ENCODE results near the gene LAMB1. TPM values are rescaled to one million over a fixed set of nuclear protein-coding genes. Genes with fewer than 3 reads are reported as not detected.

LAMB1 gene
- total and polyA plus RNA-seq, 2 of the 13 experiments (the other 11 are each of a cell fraction or from before 2014, with no cell fraction given): 109 to 124 TPM

DNA sequence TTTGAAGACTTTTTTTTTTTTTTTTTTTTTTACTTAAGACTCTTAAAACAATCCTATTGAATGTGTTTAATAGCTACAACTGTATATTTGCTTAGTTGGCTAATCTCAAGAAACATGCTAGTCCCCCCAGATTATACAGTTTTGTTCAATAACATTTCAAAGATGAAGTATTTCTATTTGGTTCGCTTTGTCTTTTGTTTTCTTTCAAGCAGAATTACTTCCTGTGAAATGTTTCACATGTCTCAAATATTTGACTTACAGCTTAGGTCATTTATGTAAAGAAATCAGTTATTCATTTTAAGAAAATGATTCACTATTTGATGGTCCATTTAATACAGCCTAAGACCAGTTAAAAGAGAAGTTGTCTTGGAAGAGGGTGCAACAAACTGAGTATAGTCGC is 12.8 kb upstream of the LAMB1 start (continued):
- TF ChIP-seq MAZ (IDR thresholded peaks at IDR 0.05; ENCODE audit: borderline replicate concordance, low read depth, low read length) (no peak), MAZ (CRISPR knock-in tag; IDR thresholded peaks at IDR 0.05; ENCODE audit: low read depth) (no peak), TFE3 (CRISPR knock-in tag; IDR thresholded peaks at IDR 0.05) (peak; percentile 26; the same call in 1 of the 2 replicates), ASH2L (IDR thresholded peaks at IDR 0.05; ENCODE audit: insufficient read length, low read depth, low read length) (no peak), EHMT2 (IDR thresholded peaks at IDR 0.05; ENCODE audit: borderline replicate concordance, low read depth, low read length) (no peak), BCLAF1 (IDR thresholded peaks at IDR 0.05) (no peak), ZSCAN22 (CRISPR knock-in tag; IDR thresholded peaks at IDR 0.05) (no peak), BCL6 (CRISPR knock-in tag; IDR thresholded peaks at IDR 0.05) (peak; percentile 70), TMF1 (CRISPR knock-in tag; IDR thresholded peaks at IDR 0.05; ENCODE audit: low read depth) (no peak), CC2D1A (CRISPR knock-in tag; IDR thresholded peaks at IDR 0.05) (no peak), POLR2G (IDR thresholded peaks at IDR 0.05; ENCODE audit: low read depth, low read length) (no peak), XRCC5 (optimal IDR thresholded peaks at IDR 0.05; ENCODE audit: low read length) (no peak), NCOA2 (CRISPR knock-in tag; IDR thresholded peaks at IDR 0.05) (peak; percentile 56; the same call in 1 of the 2 replicates)
- TF ChIP-seq, protein P1, sequence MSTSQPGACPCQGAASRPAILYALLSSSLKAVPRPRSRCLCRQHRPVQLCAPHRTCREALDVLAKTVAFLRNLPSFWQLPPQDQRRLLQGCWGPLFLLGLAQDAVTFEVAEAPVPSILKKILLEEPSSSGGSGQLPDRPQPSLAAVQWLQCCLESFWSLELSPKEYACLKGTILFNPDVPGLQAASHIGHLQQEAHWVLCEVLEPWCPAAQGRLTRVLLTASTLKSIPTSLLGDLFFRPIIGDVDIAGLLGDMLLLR (CRISPR knock-in tag; IDR thresholded peaks at IDR 0.05): no peak
- TF ChIP-seq, protein P2, sequence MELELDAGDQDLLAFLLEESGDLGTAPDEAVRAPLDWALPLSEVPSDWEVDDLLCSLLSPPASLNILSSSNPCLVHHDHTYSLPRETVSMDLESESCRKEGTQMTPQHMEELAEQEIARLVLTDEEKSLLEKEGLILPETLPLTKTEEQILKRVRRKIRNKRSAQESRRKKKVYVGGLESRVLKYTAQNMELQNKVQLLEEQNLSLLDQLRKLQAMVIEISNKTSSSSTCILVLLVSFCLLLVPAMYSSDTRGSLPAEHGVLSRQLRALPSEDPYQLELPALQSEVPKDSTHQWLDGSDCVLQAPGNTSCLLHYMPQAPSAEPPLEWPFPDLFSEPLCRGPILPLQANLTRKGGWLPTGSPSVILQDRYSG (CRISPR knock-in tag; IDR thresholded peaks at IDR 0.05): no peak
- TF ChIP-seq, protein P3, sequence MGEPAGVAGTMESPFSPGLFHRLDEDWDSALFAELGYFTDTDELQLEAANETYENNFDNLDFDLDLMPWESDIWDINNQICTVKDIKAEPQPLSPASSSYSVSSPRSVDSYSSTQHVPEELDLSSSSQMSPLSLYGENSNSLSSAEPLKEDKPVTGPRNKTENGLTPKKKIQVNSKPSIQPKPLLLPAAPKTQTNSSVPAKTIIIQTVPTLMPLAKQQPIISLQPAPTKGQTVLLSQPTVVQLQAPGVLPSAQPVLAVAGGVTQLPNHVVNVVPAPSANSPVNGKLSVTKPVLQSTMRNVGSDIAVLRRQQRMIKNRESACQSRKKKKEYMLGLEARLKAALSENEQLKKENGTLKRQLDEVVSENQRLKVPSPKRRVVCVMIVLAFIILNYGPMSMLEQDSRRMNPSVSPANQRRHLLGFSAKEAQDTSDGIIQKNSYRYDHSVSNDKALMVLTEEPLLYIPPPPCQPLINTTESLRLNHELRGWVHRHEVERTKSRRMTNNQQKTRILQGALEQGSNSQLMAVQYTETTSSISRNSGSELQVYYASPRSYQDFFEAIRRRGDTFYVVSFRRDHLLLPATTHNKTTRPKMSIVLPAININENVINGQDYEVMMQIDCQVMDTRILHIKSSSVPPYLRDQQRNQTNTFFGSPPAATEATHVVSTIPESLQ (CRISPR knock-in tag; conservative IDR thresholded peaks at IDR 0.05): no peak
- TF ChIP-seq, protein P4, sequence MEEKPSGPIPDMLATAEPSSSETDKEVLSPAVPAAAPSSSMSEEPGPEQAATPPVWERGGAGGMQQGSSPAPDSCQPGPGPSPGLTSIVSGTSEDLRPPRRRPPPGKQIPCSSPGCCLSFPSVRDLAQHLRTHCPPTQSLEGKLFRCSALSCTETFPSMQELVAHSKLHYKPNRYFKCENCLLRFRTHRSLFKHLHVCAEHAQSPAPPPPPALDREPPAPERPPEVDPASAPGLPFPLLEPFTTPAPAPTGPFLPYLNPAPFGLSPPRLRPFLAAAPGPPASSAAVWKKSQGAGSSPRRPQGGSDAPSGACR (CRISPR knock-in tag; IDR thresholded peaks at IDR 0.05): no peak
- TF ChIP-seq, protein P5, sequence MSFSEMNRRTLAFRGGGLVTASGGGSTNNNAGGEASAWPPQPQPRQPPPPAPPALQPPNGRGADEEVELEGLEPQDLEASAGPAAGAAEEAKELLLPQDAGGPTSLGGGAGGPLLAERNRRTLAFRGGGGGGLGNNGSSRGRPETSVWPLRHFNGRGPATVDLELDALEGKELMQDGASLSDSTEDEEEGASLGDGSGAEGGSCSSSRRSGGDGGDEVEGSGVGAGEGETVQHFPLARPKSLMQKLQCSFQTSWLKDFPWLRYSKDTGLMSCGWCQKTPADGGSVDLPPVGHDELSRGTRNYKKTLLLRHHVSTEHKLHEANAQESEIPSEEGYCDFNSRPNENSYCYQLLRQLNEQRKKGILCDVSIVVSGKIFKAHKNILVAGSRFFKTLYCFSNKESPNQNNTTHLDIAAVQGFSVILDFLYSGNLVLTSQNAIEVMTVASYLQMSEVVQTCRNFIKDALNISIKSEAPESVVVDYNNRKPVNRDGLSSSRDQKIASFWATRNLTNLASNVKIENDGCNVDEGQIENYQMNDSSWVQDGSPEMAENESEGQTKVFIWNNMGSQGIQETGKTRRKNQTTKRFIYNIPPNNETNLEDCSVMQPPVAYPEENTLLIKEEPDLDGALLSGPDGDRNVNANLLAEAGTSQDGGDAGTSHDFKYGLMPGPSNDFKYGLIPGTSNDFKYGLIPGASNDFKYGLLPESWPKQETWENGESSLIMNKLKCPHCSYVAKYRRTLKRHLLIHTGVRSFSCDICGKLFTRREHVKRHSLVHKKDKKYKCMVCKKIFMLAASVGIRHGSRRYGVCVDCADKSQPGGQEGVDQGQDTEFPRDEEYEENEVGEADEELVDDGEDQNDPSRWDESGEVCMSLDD (CRISPR knock-in tag; IDR thresholded peaks at IDR 0.05; ENCODE audit: borderline replicate concordance): no peak

All from HepG2 (cell line).